Gastrocnemius medialis (tissue), 4 donors: Measurements from ENCODE around the gene CACNA1A.

Source experiments
- POLR2A ChIP-seq, 2 donors: fragments of 450-650 bp; IDR thresholded peaks; one replicate each; pipeline ENCODE4 v1.6.1; 2017; ENCODE audit warnings: antibody characterized with exemption in 2 of 2, mild to moderate bottlenecking in 2 of 2, moderate library complexity in 2 of 2
- TF ChIP-seq, protein P1 (sequence below), 5 experiments: fragments of 450-650 bp in 3 of 5; fragments of 200-600 bp in 2 of 5; sonication (generic) in 2 of 5; IDR thresholded peaks in 4 of 5; conservative IDR thresholded peaks in 1 of 5; 1 replicate in 4 of 5; 2 replicates in 1 of 5; pipeline ENCODE4 v1.5.1; 2016 to 2019; ENCODE audit warnings: antibody characterized with exemption in 5 of 5, mild to moderate bottlenecking in 3 of 5, moderate library complexity in 3 of 5

GRCh38 chr19:13294812-13295567 is 211.3 kb downstream of the CACNA1A start:
- TF ChIP-seq, protein P1, sequence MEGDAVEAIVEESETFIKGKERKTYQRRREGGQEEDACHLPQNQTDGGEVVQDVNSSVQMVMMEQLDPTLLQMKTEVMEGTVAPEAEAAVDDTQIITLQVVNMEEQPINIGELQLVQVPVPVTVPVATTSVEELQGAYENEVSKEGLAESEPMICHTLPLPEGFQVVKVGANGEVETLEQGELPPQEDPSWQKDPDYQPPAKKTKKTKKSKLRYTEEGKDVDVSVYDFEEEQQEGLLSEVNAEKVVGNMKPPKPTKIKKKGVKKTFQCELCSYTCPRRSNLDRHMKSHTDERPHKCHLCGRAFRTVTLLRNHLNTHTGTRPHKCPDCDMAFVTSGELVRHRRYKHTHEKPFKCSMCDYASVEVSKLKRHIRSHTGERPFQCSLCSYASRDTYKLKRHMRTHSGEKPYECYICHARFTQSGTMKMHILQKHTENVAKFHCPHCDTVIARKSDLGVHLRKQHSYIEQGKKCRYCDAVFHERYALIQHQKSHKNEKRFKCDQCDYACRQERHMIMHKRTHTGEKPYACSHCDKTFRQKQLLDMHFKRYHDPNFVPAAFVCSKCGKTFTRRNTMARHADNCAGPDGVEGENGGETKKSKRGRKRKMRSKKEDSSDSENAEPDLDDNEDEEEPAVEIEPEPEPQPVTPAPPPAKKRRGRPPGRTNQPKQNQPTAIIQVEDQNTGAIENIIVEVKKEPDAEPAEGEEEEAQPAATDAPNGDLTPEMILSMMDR (IDR thresholded peaks at IDR 0.05 in 4 of 5, conservative IDR thresholded peaks at IDR 0.05 in 1 of 5): no peak
- TF ChIP-seq POLR2A (IDR thresholded peaks at IDR 0.05): no peak
